ELR (cell line): Measurements from ENCODE around the gene S100A12.

ENCODE experiments used
- DNase-seq: peaks from one replicate; pipeline ENCODE4 v3.0.0-alpha.2; 2015; ENCODE audit warnings: low read depth

Gene S100A12

GRCh38 chr1:153397051-153397923 lies 21.9 kb upstream of the S100A12 start:
- no peak for DNase-seq

- no peak for DNase-seq
These were observed 21.0 kb upstream of the S100A12 start for GRCh38 chr1:153396461-153396860.

DNA sequence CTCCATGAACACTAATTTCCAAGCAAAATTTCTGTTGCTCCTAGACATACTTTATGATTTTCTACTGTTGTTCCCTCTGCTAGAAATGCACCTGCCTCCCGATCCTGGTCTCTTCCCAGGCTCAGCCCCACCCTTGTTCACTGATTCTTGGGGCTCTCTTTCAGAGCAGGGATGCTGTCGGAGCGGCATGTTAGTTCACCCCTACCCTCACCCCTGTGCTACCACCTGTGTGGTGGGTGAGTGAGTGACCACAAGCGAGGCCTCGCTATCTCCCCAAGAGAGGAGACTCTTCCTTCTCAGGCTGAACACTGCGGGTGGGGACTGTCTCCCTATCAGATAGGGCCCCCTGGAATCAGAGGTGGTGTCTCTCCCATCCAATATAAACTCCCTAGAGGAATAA lies 20.4 kb upstream of the S100A12 start:
- DNase-seq, result no peak

GRCh38 chr1:153395136-153395685 lies 19.8 kb upstream of the S100A12 start:
- peak; percentile 22 for DNase-seq

DNA sequence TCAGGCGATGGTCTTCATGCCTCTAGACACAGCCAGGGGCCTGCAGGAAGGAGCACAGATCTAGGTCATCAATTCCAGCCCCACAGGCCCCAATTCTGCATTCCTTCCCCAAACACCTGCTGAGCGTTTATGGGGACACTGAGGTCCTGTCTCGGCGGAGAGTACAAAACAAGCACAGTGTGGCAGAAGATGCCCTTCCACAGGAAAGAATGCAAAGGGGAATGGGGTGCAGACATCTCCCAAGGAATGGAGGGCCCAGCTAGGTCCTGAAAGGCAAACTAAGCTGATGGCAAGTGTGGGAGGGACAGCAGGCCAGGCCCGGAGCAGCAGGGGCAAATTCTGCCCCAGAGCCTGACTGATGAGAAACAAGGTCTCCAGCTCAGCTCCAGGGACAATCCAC lies 19.0 kb upstream of the S100A12 start:
- no peak for DNase-seq

DNA sequence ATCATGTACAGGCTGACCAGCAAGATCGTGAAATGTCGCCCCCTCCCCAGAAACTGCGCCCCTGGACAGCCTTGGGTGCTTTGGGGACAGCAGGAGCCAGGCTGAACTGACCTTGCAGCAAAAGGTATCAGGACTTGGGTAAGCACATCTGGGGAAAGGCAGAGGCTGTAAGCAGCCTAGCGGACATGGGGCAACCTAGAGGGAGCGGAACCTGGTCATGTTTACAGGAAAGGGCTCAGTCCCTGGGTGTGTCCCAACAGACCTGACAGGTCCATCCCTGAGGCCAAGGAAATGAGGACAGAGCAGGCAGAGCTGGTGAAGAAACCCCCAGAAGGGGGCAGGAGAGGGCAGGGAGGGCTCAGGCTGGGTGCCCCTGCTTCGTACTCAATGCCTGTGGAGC lies 18.5 kb upstream of the S100A12 start:
- DNase-seq, result no peak

DNA sequence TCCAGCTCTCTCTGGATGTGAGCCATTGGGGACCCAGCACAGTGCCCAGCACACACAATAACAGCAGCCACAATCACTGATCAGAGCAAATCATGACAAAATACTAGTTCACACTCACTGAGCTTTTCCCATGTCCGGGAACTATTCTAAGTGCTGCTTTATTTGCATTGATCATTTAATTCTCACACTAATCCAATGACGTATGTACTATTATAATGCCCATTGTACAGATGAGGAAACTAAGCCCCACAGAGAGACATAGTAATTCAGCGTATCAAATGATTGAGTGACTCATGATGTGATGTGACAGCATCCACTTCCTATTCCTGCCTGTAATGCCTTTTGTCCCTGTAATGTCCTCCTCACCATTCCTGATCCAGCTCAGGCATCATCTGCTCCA lies 17.4 kb upstream of the S100A12 start:
- DNase-seq, result no peak

DNA sequence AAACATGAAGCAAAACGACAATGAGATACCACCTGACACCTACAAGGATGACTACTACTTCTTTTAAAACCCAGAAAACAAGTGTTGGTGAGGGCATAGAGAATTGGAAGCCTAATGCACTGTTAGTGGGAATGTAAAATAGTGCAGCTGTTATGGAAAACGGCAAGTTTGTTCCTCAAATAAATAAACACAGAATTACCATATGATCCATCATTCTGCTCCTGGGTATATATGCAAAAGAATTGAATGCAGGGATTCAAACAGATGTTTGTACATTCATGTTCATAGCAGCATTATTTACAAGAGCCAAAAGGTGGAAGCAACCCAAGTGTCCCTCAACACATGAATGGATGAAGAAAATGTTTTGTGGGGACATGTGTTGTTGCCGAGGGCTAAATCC lies 16.8 kb upstream of the S100A12 start:
- DNase-seq, result no peak

GRCh38 chr1:153390938-153391710 lies 15.7 kb upstream of the S100A12 start, which contains the start of gene S100A8:
TSS of gene S100A8 (minus strand) at chr1:153391073. CDS start at chr1:153390535, 538 bp downstream.
- DNase-seq, result no peak

DNA sequence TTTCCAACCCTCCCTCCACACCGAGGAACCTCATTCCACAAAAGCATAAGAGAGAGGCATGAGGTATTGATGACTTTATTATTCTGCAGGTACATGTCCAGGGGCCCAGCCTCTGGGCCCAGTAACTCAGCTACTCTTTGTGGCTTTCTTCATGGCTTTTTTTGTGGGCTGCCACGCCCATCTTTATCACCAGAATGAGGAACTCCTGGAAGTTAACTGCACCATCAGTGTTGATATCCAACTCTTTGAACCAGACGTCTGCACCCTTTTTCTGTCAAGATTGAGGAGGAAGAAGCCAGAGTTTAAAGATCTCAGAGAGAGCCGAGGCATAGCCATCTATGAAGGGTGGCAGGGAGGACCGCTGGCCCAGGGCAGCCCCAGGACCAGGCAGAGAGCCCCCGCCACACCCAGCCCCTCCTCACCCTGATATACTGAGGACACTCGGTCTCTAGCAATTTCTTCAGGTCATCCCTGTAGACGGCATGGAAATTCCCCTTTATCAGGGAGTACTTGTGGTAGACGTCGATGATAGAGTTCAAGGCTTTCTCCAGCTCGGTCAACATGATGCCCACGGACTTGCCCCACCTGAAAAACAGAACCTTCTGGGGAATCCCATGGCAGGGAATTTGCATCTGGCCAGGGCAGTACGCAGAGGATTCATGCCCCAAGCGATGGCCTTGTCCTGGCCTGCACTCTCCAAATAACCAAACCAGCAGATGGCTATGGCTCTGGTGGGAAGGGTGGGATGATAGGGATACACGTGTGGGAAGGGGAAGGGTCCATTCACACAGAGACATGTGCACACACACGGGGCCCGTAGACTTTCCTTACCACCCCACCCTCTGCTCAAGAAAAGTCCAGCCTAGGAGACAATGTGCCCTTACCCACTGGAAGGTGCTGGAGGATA lies 14.8 kb upstream of the S100A12 start:
- no peak for DNase-seq

- DNase-seq, result no peak
These were observed 14.0 kb upstream of the S100A12 start for GRCh38 chr1:153389401-153389800.

DNA sequence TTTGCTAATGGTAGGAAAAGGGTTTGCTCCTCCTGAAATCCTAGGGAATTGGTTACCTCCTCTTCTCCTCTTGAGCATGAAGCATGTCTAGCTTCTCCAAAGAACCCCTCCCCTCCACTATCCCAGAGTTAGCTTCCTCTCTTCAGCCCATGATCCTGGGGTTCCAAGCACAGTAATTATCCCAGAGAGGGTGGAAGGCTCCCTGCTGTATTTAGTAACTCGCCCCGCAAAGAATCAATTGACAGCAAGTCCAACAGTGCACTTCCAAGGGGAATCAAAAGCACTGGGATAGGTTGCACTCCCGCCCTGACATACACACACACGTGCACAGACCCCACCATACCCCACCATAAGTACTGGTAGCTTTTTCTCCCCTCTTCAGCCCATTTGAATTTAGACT lies 12.4 kb upstream of the S100A12 start:
- DNase-seq, result no peak

DNA sequence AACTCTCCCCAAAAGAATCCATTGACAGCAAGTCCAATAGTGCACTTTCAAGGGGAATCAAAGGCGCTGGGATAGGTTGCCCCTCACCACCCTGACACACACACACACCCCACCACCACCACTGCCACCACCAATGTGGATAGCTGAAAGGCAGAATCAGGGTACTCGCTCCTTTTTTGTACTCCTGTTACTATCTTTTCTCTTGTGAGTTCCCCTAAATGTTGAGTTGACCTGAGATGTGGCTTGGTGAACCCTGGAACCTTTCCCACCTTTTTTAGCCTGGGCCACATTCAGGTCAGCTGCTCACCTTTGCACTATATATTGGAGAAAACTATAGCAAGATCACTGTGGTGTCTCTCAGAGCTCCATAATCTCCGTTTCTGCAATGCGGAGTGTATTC lies 11.6 kb upstream of the S100A12 start:
- DNase-seq, result no peak

DNA sequence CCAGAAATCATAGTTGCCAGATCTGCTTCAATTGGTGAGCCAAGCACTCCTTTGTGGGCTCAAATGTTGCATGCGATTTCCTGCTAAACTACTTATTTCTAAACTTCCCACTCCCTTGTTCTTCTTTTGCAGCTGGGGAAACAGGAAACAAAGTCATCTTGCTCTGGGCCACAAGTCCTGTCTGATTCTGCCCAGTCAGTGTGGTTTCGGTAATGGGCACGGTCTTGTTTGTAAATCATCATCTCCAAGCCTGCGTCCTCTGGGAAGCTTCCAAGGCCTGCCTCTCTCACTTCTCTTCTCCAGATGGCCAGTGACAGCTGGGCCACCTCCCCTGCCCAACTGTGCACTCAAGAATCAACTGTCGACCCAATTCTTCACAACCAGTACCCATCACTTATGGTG lies 11.1 kb upstream of the S100A12 start:
- no peak for DNase-seq

GRCh38 chr1:153384958-153385580 lies 9.6 kb upstream of the S100A12 start:
- DNase-seq, result no peak

- no peak for DNase-seq
These were observed 5.3 kb upstream of the S100A12 start for GRCh38 chr1:153380711-153381110.

DNA sequence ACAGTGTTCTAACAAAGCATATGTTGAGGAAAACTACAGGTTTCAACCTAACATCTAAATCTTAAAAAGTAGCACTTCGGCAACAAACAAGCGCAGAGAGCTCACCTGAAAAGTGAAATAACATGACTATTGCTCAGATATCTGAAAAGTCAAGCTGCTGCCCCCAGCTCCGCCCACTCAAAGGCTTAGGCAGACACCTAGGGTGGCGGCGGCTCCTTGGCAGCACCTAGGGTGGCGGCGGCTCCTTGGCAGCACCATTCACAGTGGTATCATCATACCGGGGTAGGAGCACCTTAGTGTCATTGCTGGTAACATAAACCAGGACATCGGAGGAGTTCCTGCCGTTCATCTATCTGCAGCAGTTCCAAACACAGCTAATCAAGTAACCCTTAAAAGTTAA lies 4.2 kb upstream of the S100A12 start:
- DNase-seq, result no peak

- no peak for DNase-seq
These were observed 1.4 kb downstream of the S100A12 start for GRCh38 chr1:153374071-153374470.

- DNase-seq, result no peak
These were observed 2.9 kb downstream of the S100A12 start for GRCh38 chr1:153372571-153372970.

DNA sequence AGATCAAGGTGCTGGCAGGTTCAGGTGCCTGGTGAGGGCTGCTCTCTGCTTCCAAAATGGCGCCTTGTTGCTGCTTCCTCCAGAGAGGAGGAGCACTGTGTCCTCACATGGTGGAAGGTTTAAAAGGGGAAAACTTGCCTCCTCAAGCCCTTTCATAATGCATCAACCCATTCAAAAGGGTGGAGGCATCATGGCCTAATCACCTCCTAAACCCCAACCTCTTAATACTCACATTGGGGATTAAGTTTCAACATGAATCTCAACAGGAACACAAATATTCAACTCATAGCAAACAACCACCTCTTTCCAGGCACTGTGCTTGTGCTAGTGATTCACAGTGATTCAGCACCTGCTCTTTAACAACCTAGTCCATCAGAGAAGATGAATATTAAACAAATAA lies 4.2 kb downstream of the S100A12 start:
- no peak for DNase-seq

- no peak for DNase-seq
These were observed 5.3 kb downstream of the S100A12 start for GRCh38 chr1:153370146-153370545.
